HG03045 (cell line): ENCODE measurements around the gene ADGRG1.

Experiments used
- ATAC-seq: cut with Tn5 transposase; IDR thresholded peaks from one replicate; pipeline ENCODE4 v1.9.1; 2021; ENCODE audit warnings: mild to moderate bottlenecking, moderate library complexity; ENCODE audit not compliant: unreplicated experiment

Gene ADGRG1

DNA sequence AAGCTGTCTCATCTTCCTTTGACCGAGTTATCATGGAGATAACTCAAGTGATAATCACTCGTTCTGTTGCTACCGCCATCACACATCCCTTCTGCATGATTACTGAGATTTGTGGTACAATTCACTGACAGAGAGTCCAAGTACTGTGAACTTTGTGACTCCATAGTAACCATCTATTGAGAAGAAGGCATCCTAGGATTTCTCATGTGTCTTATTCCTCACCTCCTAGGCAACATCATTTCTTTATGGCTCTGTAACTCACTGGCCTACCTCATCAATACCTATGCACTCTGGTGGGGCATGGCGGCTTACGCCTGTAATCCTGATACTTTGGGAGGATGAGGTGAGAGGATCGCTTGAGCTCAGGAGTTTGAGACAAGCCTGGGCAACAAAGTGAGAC lies 85.6 kb downstream of the ADGRG1 start:
- no peak for ATAC-seq
